HG03103 (cell line): ENCODE measurements around the gene FXYD6.

Experiments used
- ATAC-seq: cut with Tn5 transposase; IDR thresholded peaks from one replicate; pipeline ENCODE4 v1.9.1; 2021; ENCODE audit warnings: low read depth; ENCODE audit not compliant: unreplicated experiment

FXYD6 gene

DNA sequence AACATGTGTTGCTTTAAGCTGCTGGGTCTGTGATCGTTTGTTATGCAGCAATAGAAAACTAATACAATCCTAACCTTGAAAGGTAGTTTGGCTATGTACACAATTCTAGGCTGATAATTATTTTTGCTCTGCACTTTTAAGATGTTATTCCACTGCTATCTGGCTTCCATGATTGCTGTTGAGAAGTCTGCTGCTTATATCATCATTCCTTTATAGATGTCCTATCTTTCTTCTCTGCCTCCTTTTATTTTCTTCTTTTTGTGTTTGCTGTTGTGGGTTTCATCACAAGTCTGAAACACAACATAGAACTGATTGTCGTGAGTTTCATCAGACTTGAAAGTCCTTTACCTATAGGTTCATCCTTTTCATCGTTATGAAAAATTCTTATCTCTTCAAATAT lies 24.1 kb downstream of the FXYD6 start:
- ATAC-seq: no peak

DNA sequence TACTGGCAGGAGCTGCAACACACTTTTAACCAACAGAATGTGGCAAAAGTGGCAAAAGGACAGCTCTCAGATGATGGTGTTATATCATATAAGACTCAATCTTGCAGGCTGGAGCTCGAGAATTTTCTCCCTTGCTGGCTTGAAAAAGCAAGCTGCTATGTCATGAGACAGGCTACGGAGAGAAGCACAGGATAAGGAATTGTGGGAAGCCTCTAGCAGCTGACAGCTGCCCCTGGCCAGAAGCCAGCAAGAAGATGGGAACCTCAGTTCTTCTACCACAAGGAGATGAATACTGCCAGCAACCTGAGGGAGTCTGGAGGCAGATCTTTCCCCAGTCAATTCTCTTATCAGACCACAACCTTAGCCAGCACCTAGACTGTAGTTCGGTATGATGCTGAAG lies 24.6 kb downstream of the FXYD6 start:
- no peak for ATAC-seq

DNA sequence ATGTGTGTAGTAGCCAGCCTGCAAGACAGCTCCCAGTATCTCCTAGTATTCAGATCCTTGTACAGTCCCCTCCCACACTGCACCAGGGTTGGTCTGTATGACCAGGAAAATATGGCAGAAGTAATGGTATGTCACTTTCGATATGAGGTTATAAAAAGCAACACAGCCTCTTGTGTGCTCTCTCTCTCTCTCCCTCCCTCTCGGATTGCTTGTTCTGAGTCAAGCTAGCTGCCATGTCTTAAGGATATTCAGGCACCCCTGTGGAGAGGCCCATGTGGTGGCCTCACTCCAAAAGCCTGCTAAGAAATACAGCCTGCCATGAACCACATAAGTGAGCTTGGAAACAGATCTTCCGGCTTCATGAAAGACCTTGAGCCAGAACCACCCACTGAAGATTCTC lies 25.4 kb downstream of the FXYD6 start:
- ATAC-seq: no peak

DNA sequence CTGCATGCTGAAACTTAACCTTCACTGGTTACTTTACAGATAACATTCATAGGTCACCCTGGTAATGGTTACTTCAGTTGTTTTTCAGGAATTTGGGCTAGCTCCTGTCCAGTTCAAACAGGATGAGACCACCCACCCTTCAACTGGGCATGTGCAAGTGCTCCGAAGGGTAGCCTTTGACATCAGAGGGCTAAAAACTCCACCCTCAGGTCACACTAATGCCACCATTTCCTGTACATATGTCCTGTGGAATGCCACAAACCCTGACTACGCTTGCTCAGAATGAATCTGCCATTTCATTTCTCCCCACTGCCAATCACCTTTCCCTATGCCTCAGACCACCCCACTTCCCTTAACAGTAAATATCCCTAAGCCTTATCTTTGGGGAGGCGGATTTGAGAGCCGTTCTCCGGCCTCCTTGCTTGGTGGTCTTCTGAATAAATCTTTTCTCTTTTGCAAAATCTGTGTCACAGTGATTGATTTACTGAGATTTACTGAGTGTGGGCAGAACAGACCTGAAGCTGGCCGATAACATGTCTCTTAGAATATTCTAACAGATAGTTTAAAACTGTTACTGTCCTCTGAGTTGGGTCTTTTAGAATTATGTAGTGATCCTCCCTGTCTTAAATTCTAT lies 26.6 kb downstream of the FXYD6 start:
- no peak for ATAC-seq

DNA sequence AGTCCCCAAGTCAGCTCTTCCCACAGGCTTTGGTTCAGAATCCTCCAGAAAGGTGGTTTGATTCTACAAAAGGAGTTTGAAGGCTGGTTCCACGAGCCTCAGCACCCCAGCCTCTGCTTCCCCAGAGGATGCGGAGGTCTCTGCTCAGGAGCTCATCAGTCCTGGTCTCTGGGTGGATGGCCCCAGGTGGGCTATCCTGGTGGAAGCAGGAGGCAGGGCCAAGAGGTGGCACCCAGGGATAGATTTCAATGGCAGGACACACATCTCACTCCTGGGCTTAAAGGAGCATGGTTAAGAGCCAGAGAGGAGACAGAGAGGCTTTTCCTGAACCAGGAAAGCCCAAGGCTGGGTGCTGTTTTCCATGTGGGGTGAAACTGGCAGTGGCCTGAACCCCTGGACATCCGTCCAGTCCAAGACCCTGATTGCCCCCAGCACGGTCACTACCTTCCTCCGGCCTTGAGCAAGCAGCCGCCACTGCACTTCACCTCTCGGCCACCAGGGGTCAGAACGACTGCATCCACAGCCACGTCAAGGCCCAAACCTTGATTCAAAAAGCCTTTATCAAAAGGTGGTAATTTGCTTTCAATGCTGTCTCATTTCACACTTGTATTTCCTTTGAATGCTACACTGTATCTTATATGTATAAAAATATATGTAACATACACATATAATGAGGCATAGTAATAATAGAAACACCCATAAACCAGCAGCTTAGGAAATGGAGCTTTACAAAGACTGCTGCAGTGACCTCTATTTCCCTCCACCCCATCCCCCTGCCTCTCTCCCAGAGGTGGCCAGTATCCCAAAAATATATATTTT lies 32.6 kb downstream of the FXYD6 start:
- no peak for ATAC-seq

DNA sequence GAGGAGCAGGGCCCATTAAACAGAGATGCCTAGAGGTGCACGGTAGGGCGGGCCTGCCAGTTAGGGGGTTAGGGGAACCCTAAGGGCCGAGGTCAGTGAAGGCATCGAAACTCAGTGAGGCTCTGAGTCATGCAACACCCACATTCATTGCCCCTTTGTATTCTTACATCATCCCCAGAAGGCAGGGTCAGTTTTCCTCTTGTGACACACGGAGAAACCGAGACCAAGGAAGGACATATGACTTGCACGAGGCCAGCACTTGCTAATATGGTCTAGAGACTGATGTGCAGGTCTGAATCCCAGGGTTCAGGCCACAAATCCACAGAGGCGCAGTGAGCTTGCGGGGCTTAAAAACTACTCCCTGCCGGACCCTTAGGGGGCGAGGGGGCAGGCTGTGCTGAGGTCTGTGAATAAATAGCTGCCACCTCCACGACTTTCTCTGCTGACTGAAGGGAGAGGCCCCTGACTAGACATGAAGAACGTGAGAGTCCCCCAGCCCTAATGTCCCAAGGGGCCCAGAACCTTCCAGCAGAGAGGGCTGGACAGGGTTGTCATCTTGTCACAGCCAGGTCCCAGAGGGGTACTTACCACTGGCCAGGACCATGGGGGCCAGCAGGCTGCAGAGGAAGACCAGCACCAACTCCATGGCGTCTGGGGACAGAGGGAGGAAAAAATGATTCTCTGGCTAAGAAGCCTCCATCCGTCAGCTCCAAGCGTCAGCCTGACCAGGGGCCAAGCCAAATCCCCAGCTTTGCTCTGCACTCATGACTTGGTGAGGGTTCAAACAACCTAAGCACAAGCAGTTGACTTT lies 34.1 kb downstream of the FXYD6 start:
- no peak for ATAC-seq

DNA sequence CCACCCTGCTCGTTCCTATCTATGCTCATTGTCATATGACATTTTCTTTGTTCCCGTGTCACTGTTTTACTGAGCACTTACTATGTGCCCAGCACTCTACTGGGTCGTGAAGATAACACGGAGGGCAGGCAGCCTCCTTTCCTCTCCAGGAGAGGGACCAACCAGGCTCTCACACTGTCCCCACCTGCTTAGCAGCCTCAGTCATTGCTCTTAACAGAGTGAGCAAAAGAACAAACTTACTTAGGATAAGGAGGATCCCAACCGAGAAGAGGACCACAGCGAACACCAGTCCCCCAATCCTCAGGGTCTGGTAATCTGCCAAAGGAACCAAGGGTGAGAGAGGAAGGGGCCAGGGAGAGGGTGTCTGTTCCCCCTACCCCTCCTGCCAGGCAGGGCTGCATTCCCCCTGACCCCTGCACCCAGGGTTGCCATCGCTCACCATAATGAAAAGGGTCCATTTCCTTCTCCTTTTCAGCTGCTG lies 34.9 kb downstream of the FXYD6 start:
- no peak for ATAC-seq

DNA sequence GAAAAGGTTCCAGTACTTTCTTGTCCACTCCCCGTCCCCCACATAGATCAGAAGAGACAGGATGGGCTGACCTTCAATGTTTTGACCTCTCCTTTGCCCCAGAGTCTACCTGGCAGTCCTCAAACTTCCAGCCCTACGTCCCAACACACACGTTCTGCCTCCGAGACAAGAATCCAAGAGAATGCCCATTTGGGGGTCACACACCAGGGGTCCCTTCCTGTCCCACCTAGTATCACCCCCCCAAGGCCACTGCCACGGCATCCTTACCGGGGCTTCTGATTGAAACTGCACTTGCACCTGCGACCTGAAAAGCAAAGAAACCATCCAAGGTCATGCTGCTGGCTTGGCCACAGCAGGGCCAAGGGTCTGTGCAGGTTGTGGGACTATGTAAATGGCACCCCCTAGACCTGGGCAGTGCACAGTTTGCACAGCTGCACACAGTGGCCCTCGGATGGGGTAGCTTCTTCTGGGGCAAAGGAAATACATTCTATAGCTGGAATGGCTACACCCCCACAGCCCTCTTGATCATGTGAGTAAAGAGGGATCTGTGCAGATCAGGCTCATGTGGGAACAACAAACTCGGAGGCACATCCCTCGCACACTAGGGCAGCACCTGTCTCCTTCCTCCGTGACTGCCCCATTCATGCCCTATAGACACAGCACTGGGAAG lies 35.4 kb downstream of the FXYD6 start:
- no peak for ATAC-seq

DNA sequence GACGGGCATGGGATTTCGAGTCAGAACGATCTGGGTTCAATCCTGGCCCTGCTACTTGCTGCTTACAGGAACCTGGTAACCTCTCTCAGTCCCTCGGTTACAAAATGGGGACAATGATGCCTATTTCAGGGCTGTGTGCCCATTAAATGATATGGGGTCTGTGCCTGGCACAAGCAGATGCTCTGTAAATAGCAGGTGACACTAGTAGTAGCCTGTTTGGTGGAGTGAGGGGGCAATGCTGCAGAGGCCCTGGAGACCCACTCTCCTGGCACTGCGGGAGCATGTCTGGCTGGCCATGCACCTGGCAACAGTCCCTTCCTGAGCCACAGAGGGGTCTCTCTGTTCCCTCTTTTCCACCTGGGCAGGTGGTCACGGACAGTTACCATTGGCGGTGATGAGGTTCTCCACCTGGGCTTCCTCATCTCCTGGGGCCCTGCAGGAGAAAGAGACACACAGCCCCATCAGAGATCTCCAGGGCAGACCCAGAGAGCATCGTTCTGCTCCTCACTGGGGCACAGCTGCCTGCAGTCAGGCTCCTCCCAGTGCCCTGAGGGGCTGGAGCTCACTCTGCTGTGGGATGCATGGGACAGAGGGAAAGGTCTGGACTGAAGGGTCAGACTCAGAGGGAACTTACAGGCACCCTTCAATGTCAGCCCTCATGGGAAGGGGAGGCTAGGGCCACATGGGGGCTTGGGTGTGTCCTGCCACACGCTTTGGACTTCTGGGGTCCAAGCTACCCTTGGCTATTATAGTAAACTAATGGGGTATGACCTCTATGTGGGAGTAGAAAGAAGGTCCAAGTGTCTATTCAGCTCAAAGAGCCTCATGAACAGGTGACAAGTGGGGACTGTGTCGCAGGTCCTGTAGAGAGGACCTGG lies 36.3 kb downstream of the FXYD6 start:
- ATAC-seq: no peak

DNA sequence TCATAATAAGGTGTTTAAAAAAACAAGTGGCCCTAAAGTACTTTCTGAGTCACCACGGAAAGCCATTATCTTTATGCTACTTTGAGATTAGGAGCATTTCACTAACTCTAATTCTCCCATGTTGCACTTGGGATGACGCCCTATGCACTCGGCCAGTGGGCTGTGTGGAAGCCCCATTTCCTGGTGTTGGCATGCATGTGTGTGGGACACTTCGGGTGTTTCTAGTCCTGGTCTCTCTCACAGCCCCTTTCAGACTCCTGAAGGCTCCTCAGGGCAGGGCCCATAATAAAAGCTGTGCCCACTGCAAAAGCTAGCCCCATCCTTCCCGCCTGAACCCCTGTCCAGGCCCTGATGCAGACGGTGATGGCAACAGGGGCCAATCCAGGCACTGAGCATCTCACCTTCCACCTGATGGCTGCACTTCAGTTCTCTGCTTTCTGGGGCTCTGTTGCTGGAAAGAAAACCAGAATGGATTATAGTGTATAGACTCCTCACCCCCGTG lies 37.0 kb downstream of the FXYD6 start:
- ATAC-seq: no peak

DNA sequence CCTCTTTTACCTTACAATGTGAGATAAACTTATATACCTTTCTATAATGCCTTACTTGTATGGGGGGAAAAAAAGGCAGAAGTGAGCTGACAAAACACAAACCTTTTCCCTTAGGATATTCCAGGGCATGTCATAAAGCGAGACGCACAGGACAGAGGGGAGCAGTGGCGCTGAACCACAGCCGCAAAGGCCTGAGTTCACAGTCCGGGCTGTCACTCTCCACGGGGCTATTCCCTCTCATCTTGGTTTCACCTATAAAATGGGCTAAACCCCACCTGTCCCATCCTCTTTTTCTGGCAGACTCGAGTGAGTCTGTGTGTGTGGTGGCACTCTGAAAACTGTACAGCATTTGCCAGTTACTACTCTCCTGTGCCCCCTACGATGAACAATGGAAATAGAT lies 37.6 kb downstream of the FXYD6 start:
- ATAC-seq: no peak

DNA sequence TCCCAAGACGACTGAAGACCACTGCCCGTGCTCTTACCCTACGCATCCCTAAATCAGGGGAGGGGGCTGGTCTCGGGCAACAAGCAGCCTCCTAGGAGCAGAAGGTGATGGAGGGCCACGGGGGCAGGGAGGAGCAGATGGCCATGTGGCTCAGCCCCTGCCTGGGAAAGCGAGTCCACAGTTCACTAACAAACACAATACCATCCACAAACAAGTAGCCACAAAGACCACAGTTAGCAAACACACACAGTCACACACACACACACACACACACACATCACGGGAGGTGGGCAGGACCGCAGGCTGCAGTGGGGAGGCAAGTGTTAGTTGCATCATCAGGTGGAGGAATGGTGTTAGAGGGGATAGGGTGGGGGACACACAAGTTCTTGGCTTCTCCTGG lies 38.7 kb downstream of the FXYD6 start:
- ATAC-seq: no peak

DNA sequence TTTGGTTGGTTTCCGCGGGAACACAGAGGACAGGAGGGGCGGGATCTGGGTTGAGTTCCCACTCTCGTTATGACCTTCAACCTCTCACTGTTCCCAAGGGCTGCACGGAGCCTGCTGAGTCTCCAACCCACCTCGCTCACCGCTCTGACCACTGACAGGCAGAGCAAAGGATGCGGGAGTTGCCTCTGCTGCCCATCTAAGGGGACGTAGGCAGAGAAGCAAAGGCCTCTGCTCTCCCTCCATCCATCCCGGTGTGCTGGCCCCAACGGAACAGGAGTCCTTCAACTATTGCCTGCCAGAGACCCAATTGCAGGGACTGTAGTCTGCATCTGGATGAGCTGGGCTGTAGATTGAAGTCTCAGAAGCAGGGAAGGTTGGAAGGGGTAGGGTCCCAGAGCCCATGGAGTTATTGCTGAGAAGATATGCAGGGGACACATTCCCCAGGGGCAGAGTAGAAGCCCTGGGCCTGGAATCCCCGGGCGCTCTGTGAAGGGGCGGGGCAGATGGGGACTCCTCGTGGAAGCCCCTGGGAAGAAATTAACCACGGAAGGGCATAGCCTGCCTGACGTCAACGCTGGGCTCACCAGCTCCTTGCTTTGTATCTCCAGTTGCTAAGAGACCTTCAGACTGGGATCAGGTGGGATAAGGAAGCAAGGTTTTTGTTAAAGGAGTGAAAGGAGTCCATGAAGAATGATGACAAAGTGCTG lies 39.2 kb downstream of the FXYD6 start:
- ATAC-seq: no peak

DNA sequence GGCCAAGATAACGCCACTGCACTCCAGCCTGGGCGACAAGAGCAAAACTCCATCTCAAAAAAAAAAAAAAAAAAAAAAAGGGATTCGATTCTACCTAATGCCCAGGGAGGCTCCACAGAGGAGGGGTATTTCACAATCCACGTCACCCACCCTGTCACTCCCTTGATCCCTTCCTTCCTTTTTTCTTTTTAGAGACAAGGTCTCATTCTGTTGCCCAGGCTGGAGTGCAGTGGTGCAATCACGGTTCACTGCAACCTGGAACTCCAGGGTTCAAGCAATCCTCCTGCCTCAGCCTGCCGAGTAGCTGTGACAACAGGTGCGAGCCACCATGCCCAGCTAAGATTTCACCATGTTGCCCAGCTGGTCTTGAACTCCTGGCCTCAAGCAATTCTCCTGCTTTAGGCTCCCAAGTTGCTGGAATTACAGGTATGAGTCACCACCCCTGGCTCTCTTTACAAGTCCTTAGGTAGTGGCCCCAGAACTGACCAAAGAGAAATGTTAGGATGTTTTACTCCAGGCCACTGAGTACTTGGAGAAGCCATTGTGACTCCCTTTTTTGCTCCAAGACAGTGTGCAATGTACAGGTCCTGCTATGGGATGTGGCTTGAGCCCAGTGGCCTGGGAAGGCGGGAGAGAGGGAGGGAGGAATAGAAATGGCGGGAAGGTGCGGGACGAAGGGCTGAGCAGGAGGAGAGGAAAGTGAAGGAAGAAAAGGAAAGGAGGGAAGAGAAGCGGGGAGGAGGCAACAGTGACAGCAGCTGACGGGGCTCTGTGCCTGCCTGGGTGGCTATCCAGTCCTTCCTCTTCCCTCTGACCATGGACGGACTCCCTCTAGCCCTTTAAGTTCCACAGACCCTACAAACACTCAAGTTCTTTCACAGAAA lies 40.1 kb downstream of the FXYD6 start:
- ATAC-seq: no peak

DNA sequence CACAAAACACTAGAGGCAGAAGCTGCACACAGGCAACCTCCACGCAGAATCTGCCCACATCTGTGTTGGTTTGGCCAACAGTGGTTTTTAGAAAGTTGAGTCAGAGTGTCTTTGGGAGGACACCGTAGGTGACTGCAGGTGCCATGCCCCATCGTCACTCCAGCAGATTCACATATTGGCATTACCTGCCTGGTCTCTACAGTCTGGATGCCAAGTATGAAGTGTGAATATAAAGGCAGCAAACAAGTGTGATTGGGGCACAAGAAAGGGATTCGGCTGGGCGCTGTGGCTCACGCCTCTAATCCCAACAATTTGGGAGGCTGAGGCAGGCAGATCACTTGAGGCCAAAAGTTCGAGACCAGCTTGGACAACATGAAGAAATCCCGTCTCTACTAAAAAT lies 40.9 kb downstream of the FXYD6 start:
- ATAC-seq: no peak

DNA sequence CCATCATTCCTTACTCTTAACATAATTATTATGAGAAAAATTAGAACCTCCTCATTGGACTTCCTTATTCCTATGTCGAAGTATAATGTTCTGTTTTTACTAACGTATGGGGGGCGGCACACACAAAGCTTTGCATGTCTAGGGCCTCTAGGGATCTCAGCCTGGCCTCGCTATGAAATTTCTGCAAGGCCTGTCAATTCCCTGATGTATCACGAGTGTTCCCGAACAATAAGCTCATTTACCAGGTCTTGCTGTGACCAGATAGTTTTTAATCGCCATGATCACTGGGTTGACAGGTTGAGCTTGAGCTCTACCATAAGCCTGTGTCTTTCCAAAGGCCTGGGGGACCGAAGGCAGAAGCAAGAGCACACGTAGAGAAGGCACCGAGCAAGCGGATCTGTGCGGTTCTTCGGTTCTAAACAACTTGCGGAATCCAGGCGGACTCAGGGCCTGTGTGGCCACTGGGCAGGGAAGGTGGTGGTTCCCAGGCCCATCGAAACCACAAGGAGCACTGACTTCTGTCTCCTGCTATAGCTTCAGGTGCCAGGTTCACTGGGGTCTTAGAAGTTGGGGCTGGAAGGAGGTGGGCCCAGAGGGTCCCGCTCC lies 41.5 kb downstream of the FXYD6 start:
- no peak for ATAC-seq

DNA sequence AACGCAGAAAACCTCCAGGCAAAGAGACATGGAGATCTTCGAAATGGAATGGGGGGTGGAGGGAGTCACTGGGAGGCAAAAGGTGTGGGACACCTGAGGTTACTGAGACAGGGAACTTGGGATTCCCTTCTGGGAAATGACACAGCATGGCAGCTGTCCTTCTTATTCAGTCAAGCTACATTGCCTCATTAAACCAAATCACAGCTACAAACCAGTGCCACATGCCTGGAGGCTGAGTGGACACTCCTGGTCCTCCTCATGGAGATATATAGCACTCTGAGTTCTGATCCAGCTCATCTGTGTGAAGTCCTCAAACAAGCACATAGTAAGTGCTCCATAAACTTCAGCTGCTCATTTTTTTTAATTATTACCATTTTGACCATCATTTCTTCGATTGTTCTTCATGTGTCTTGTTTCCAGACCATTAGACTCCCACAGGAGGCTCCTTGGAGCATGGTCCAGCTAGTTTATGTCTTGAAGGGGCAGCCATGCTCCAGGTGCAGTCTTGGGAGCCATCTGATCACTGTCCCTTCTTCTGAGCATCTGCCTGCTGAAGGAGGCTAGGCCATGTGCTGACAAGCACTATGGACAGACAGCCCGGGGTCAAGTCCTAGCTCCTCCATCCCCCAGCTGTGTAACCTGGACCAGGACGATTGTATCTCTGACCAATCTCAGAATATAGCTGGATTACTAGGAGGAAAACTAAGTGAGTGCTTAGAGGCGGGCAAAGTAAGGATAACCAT lies 42.2 kb downstream of the FXYD6 start:
- no peak for ATAC-seq
